ENCODE data around the gene PCDHGB3. TPM values are rescaled to one million over a fixed set of nuclear protein-coding genes. Genes with fewer than 3 reads are reported as not detected.

Gene PCDHGB3
- total RNA-seq, 1 experiment from 2014 or later = 1.6 TPM

GRCh38 chr5:141392429-141393198 lies 22.6 kb downstream of the PCDHGB3 start, which contains the start of gene PCDHGA8:
Gene PCDHGA8 (plus strand): TSS chr5:141392633. CDS start chr5:141392814, 181 bp downstream.
- 0 out of 7 replicates have a peak within 1 kb of the TSS, but pooled peaks of 1 of the 3 experiments have one; percentile 59 for H3K27ac Mint-ChIP-seq
- DNase-seq = no peak
- no peaks in the 10 kb centered on the region for H3K79me1 ChIP-seq (ENCODE audit: insufficient read depth, low read depth, low read length, poor library complexity, severe bottlenecking)
- no peak within 1 kb of the TSS for H2BK20ac ChIP-seq (ENCODE audit: low read depth, low read length, poor library complexity, severe bottlenecking)
- H3K79me2 ChIP-seq (ENCODE audit: insufficient read depth, low read length) = no peaks in the 10 kb centered on the region
- no peak within 1 kb of the TSS for H4K91ac ChIP-seq (ENCODE audit: insufficient read length, low read depth, low read length)
- no peak within 1 kb of the TSS for H4K8ac ChIP-seq (replicated peaks; ENCODE audit: insufficient read length, low read depth, low read length)
- H3K4me2 ChIP-seq (ENCODE audit: insufficient read depth, insufficient read length, low read length) = no peak within 1 kb of the TSS
- H3K4me3 Mint-ChIP-seq = no peak within 1 kb of the TSS
- H3K14ac ChIP-seq (ENCODE audit: insufficient read depth, low read length) = no peak within 1 kb of the TSS
- no peak within 1 kb of the TSS for H4K5ac ChIP-seq (ENCODE audit: insufficient read length, low read depth, low read length)
- no peak within 1 kb of the TSS for H2AFZ ChIP-seq (ENCODE audit: low read length)
- H4K20me1 ChIP-seq (ENCODE audit: control insufficient read depth, insufficient read depth, insufficient read length) = no peaks in the 10 kb centered on the region
- H2BK5ac ChIP-seq (ENCODE audit: insufficient read length, low read length) = no peak within 1 kb of the TSS
- no peak within 1 kb of the TSS for H3K23ac ChIP-seq (ENCODE audit: insufficient read length, low read depth, low read length)
- H3K23me2 ChIP-seq (ENCODE audit: insufficient read length, low read depth, low read length, poor library complexity, severe bottlenecking) = no peaks in the 10 kb centered on the region
- no peak for TF ChIP-seq CTCF (conservative IDR thresholded peaks at IDR 0.05)
- 0 out of 2 replicates have a peak, but pooled peaks cover 2% of the 10 kb centered on the region for H3K4me1 ChIP-seq (ENCODE audit: insufficient read depth, low read length)
- no peak within 1 kb of the TSS for H3K27ac ChIP-seq (ENCODE audit: insufficient read length, low read depth, low read length)
- H2AK5ac ChIP-seq (ENCODE audit: insufficient read length, low read length) = no peak within 1 kb of the TSS
- no peak within 1 kb of the TSS for H2BK120ac ChIP-seq (ENCODE audit: low read depth, low read length, poor library complexity, severe bottlenecking)
- H3K9me3 ChIP-seq (ENCODE audit: control insufficient read depth, low read depth, low read length) = peaks cover 53% of the 10 kb centered on the region
- no peak within 1 kb of the TSS for H2BK15ac ChIP-seq (ENCODE audit: low read depth, low read length)
- H3K27me3 ChIP-seq (ENCODE audit: insufficient read depth, low read length) = no peaks in the 10 kb centered on the region
- H2BK12ac ChIP-seq (ENCODE audit: insufficient read length, low read depth, low read length) = no peak within 1 kb of the TSS
- no peak within 1 kb of the TSS for H3K56ac ChIP-seq (ENCODE audit: insufficient read length, low read depth, low read length)
- no peak within 1 kb of the TSS for H3K18ac ChIP-seq (ENCODE audit: insufficient read length, low read depth, low read length)
- peaks cover 29 to 64% (median 56%) of the 10 kb centered on the region in 3 experiments for H3K36me3 Mint-ChIP-seq (ENCODE audit: insufficient read depth in 1 of 3, low read depth in 3 of 3)
- no peak within 1 kb of the TSS for H3K9ac ChIP-seq (ENCODE audit: extremely low read depth, insufficient read length, low read length)
- peaks cover 62 to 76% of the 10 kb centered on the region in 2 experiments for H3K9me3 Mint-ChIP-seq
- H3K4me1 Mint-ChIP-seq = no peaks in the 10 kb centered on the region
- H3K27me3 Mint-ChIP-seq (ENCODE audit: low read depth) = peaks cover 10% of the 10 kb centered on the region
- H3K4ac ChIP-seq (ENCODE audit: low read depth, low read length) = no peak within 1 kb of the TSS
- no CpG with 5 or more reads among the region's 38 CpGs for WGBS (ENCODE audit: extremely low coverage, insufficient read length, low lambda C conversion rate)
- H3T11ph ChIP-seq (ENCODE audit: low read length) = no peak within 1 kb of the TSS

Measured in H9 (cell line).